K562 (cell line): ENCODE results near the gene EHD2. TPM values are rescaled to one million over a fixed set of nuclear protein-coding genes. Genes with fewer than 3 reads are reported as not detected.
A peak's percentile ranks its signal among the peaks of the same experiment; 100 is the strongest.
"Not testable (repeated sequence)": the region's sequence is repeated elsewhere in the genome, so short reads cannot be mapped to it uniquely, and the experiment has no call there.

Experiments
- ATAC-seq: fragments of 200-7000 bp; cut with Tn5 transposase; 3 replicates; pipeline ENCODE4 v1.9.1; 2020; ENCODE audit warnings: moderate library complexity
- BruUV-seq: library from RNA; stranded (reverse); fragments of 400-500 nt; replicated peaks from 2 replicates; lab custom pipeline; 2021; lab: Mats Ljungman, UMichigan
- CTCF ChIA-PET: fragments of 300-600 bp; formaldehyde crosslinking; extraction: SDS; loops from one replicate; lab custom pipeline; 2021; ENCODE audit warnings: low intra/inter-chr PET ratio; lab: Yijun Ruan, JAX
- POLR2A ChIA-PET: fragments of 300-600, 350-650 bp; sonication (Branson Sonifier 250); formaldehyde crosslinking; extraction: SDS; loops from one replicate; lab custom pipeline; 2021; ENCODE audit warnings: antibody characterized with exemption, inconsistent platforms; lab: Yijun Ruan, JAX
- DNase-seq, 4 experiments: peaks; one replicate each; pipeline versions ENCODE4 v3.0.0 to v3.0.0-alpha.2; 2011 to 2018; ENCODE audit warnings: low spot score in 3 of 4, mixed read lengths in 3 of 4; ENCODE audit errors: extremely low read depth in 1 of 4
- FAIRE-seq: peaks from 2 replicates; lab custom pipeline; 2011; peaks lifted over from hg19 to GRCh38; lab: Jason Lieb, UNC
- H2AFZ ChIP-seq: 2 replicates; pipeline ENCODE4 v1.6.0; 2011; ENCODE audit warnings: low read depth, low read length, control low read depth, inconsistent platforms
- H3K27ac ChIP-seq: fragments of 200-600 bp; 3 replicates; pipeline ENCODE4 v1.8.0; 2011; ENCODE audit warnings: low read depth, mild to moderate bottlenecking, control low read depth, inconsistent platforms, low read length, moderate library complexity, mixed read lengths; ENCODE audit errors: extremely low read depth
- H3K27me3 ChIP-seq, 2 experiments: fragments of 300-600 bp in 1 of 2; 2 replicates in 1 of 2; 3 replicates in 1 of 2; pipeline versions ENCODE4 v1.6.0 to v1.8.0; 2011; ENCODE audit warnings: inconsistent platforms in 2 of 2, low read length in 2 of 2, mild to moderate bottlenecking in 1 of 2, mixed read lengths in 1 of 2, moderate library complexity in 1 of 2; ENCODE audit not compliant: control insufficient read depth in 2 of 2, insufficient read depth in 2 of 2
- H3K36me3 ChIP-seq: fragments of 300-600 bp; 3 replicates; pipeline ENCODE4 v1.8.0; 2011; ENCODE audit warnings: mild to moderate bottlenecking, low read length, inconsistent platforms; ENCODE audit not compliant: control insufficient read depth, insufficient read depth
- H3K4me1 ChIP-seq, 2 experiments: fragments of 200-600 bp in 1 of 2; replicated peaks in 1 of 2; 2 replicates in 1 of 2; 3 replicates in 1 of 2; pipeline versions ENCODE4 v1.5.1 to v1.8.0; 2011; ENCODE audit warnings: inconsistent platforms in 2 of 2, low read length in 2 of 2, mild to moderate bottlenecking in 1 of 2, mixed read lengths in 1 of 2, moderate library complexity in 1 of 2; ENCODE audit not compliant: control insufficient read depth in 2 of 2, insufficient read depth in 2 of 2
- H3K4me2 ChIP-seq: 2 replicates; pipeline ENCODE4 v1.6.1; 2011; ENCODE audit warnings: low read length, control low read depth, inconsistent platforms, mixed read lengths; ENCODE audit not compliant: insufficient read depth
- H3K4me3 ChIP-seq: fragments of 200-600 bp; sonication (generic), shearing (Covaris generic); 2 replicates; pipeline ENCODE4 v1.5.1; 2016; ENCODE audit warnings: control low read depth, inconsistent platforms
- H3K79me2 ChIP-seq: fragments of 200-600 bp; 3 replicates; pipeline ENCODE4 v1.8.0; 2011; ENCODE audit warnings: low read length, inconsistent platforms; ENCODE audit not compliant: control insufficient read depth, insufficient read depth
- H3K9ac ChIP-seq, 2 experiments: 2 replicates each; pipeline versions ENCODE4 v1.6.0 to v1.6.1; 2011; ENCODE audit warnings: low read depth in 2 of 2, low read length in 2 of 2, control low read depth in 1 of 2, inconsistent platforms in 1 of 2, mild to moderate bottlenecking in 1 of 2, mixed read lengths in 1 of 2; ENCODE audit not compliant: insufficient read depth in 1 of 2
- H3K9me1 ChIP-seq: one replicate; pipeline ENCODE4 v1.6.0; 2011; ENCODE audit warnings: inconsistent platforms, mild to moderate bottlenecking, low read length, moderate library complexity; ENCODE audit not compliant: control insufficient read depth, insufficient read depth
- H3K9me3 ChIP-seq: replicated peaks from 2 replicates; pipeline ENCODE4 v1.5.1; 2011; ENCODE audit warnings: low read depth, low read length, inconsistent platforms; ENCODE audit not compliant: control insufficient read depth, insufficient read depth
- H4K20me1 ChIP-seq: replicated peaks from 2 replicates; pipeline ENCODE4 v1.6.1; 2011; ENCODE audit warnings: low read length, inconsistent platforms, mixed read lengths; ENCODE audit not compliant: control insufficient read depth, insufficient read depth
- MEIS2 ChIP-seq: fragments of 450-650 bp; IDR thresholded peaks from 2 replicates; pipeline ENCODE4 v1.6.1; 2014; ENCODE audit warnings: mild to moderate bottlenecking; ENCODE audit not compliant: partially characterized antibody
- PCBP1 ChIP-seq: fragments of 200-400 bp; formaldehyde crosslinking; IDR thresholded peaks from 2 replicates; pipeline ENCODE4 v1.6.1; 2018; ENCODE audit warnings: mild to moderate bottlenecking, low read depth, low read length; ENCODE audit not compliant: poor library complexity, severe bottlenecking
- ZBTB8A ChIP-seq: fragments of 450-650 bp; IDR thresholded peaks from 2 replicates; pipeline ENCODE4 v1.6.1; 2018; ENCODE audit warnings: mild to moderate bottlenecking, moderate library complexity; ENCODE audit not compliant: partially characterized antibody
- ZFP1 ChIP-seq: fragments of 450-650 bp; formaldehyde crosslinking; IDR thresholded peaks from 2 replicates; pipeline ENCODE4 v1.4.0; 2020; ENCODE audit warnings: mild to moderate bottlenecking, mixed read lengths
- ZNF436 ChIP-seq: fragments of 250-450, 450-650 bp; sonication (Bioruptor Pico); formaldehyde crosslinking; IDR thresholded peaks from 2 replicates; pipeline ENCODE4 v1.7.0; 2020; ENCODE audit warnings: mild to moderate bottlenecking
- ZNF57 ChIP-seq: fragments of 450-650 bp; formaldehyde crosslinking; IDR thresholded peaks from 2 replicates; pipeline ENCODE4 v1.4.0; 2020; ENCODE audit warnings: mild to moderate bottlenecking, moderate library complexity
- ZNF699 ChIP-seq: fragments of 250-450 bp; sonication (Bioruptor Pico); IDR thresholded peaks from 2 replicates; pipeline ENCODE4 v1.8.0; 2021; ENCODE audit warnings: mild to moderate bottlenecking, moderate library complexity; ENCODE audit not compliant: insufficient replicate concordance
- WGBS: fragments of 100-300 bp; shearing (Covaris generic); methylation state at CpG from one replicate; pipeline ENCODE4 v1.1.6; 2016; ENCODE audit warnings: low coverage, mixed read lengths; ENCODE audit not compliant: insufficient coverage; ENCODE audit errors: missing lambda C conversion rate; 5-methylcytosine and 5-hydroxymethylcytosine counted together
- in situ Hi-C: fragments of 300-500 bp; cut with MboI; formaldehyde crosslinking; loops from 4 replicates; pipeline ENCODE4 v1.15.0; 2018; ENCODE audit warnings: inconsistent platforms, mixed read lengths
- intact Hi-C: fragments of 100-400 bp; cut with micrococcal nuclease; formaldehyde crosslinking; loops from 2 replicates; pipeline ENCODE4 v1.14.2; 2022
- polyA plus RNA-seq, 8 experiments: library from polyadenylated mRNA; depleted of rRNA in 4 of 8; stranded (reverse) in 5 of 8; unstranded in 3 of 8; fragments of >200 nt; fragmentation: Nextera tagmentation in 2 of 8; fragmentation: Illumina TruSeq in 1 of 8; extraction: Ambion mirVana in 2 of 8; extraction: Trizol in 1 of 8; gene quantifications; 2 replicates each; pipeline versions ENCODE4 v1.2.1 to v1.2.3, GENCODE V29; 2011 to 2014; ENCODE audit warnings: inconsistent platforms in 1 of 8, missing spikeins in 1 of 8
- total RNA-seq, 7 experiments: library from RNA; depleted of rRNA in 6 of 7; stranded (reverse); fragments of >200 nt in 6 of 7; fragmentation: Illumina TruSeq in 2 of 7; extraction: Trizol in 2 of 7; gene quantifications; 2 replicates each; pipeline versions ENCODE4 v1.2.1 to v1.2.3, GENCODE V29; 2011 to 2021; ENCODE audit warnings: low replicate concordance in 1 of 7

EHD2 gene
- total and polyA plus RNA-seq, 9 of the 15 experiments (the other 6 are each of a cell fraction or from before 2014, with no cell fraction given) = 1.7 to 32.2 (median 3.0) TPM

DNA sequence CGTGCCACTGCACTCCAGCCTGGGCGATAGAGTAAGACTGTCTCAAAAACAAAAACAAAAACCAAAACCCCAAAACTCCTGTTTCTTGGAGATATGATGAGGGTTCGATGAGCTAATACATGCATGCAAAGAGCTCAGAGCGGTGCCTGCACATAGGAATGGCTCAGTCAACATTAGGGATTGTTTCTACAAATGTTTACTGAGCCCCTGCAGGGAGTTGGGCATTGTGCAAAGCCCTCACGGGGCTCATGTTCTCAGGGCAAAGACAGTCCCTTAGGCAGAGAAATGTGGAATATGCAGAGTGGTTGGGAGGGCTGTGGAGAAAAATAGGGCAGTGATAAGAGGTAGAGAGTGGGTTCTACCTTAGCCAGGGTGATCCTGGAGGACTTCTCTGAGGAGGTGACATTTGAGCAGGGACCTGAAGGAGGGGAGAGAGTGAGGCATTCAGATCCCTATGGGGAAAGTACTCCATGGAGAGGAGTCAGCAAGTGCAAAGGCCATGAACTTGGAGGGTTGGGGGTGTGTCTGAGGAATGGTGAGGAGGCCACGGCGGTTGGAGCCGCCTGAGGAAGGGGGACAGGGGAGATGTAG, 1.5 kb upstream of the EHD2 start (continued):
- TF ChIP-seq ZNF436 (CRISPR knock-in tag) = peak; percentile 81
- no peak for TF ChIP-seq ZNF699
- no peak for TF ChIP-seq PCBP1

DNA sequence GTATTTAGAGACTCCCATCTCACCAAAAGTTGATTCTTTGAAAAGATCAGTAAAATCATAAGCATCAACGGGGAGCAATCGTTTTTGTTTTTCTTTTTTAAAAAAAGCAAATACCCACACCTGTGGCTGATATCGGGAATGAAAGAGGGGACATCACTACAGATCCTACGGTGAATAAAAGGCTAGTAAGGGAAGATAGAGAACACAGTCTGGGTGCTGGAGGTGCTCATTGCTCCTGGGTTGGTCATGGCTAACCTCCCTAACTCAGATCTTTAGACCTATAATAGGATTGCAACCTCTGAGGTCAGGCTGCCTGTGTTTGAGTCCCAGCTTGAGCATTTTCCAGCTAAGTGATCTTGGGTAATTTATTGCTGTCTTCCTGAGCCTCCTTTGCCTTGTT, 1.1 kb downstream of the EHD2 start:
- Histone ChIP-seq H3K9ac (peak overlapping the region; percentile 6 to 69; a peak in 3 of 4 replicates), H3K27ac (peak overlapping the region; percentile 40; the same call in 2 of the 3 replicates), H2AFZ (no peak overlapping the region), H3K27me3 (no peaks in the 10 kb centered on the region), H4K20me1 (no peaks in the 10 kb centered on the region), H3K9me3 (no peaks in the 10 kb centered on the region), H3K36me3 (peaks cover 17% of the 10 kb centered on the region; the same call in 2 of the 3 replicates), H3K4me3 (peak overlapping the region; percentile 83), H3K79me2 (peaks cover 23% of the 10 kb centered on the region), H3K9me1 (no peaks in the 10 kb centered on the region), H3K4me2 (peak overlapping the region; percentile 86), H3K4me1 (peaks cover 13 to 32% of the 10 kb centered on the region in 2 experiments)
- ChIA-PET CTCF (interaction anchor here (0.9 to 2.9 kb wide), 2 partner anchors 29 to 59 kb away, joined by 3 to 37 read pairs; no protein-coding TSS in a partner anchor), POLR2A (interaction anchor here (0.6 to 1.6 kb wide), 5 partner anchors 14 to 583 kb away, joined by 3 to 4 read pairs (median 3); no protein-coding TSS in a partner anchor)
- 11% methylated on average over 4 of the region's 4 CpGs for WGBS
- FAIRE-seq (peak; percentile 72), ATAC-seq (peak; percentile 10; the same call in 1 of the 3 replicates), DNase-seq (no peak)
- intact Hi-C loops = no loop called here
- BruUV-seq = TSS peak; percentile 58
- TF ChIP-seq ZFP1 (CRISPR knock-in tag) (no peak), ZBTB8A (no peak), ZNF57 (CRISPR knock-in tag) (no peak), MEIS2 (peak; percentile 49)
- in situ Hi-C loops = loop anchor here (5.0 kb wide), 1 partner anchor 73 kb away; no protein-coding TSS in a partner anchor

DNA sequence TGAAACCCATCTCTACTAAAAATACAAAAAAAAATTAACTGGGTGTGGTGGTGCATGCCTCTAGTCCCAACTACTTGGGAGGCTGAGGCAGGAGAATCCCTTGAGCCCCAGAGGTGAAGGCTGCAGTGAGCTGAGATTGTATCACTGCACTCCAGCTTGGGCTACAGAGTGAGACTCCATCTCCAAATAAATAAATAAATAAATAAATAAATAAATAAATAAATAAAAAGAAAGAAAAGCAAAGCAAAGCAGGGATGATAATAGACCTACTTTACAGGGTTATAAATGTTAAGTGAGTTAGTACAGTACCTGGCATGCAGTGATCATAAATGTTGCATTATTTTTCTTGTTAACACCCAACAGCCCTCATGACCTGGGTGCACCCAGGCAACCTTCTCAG, 1.6 kb downstream of the EHD2 start:
- intact Hi-C loops, CTCF ChIA-PET, DNase-seq, FAIRE-seq, H3K9me1 ChIP-seq, H2AFZ ChIP-seq, ATAC-seq, H3K27ac ChIP-seq, H3K9me3 ChIP-seq, BruUV-seq, H3K27me3 ChIP-seq, H4K20me1 ChIP-seq, H3K9ac ChIP-seq: not testable (repeated sequence)
- Histone ChIP-seq H3K36me3 (peaks cover 18% of the 10 kb centered on the region; the same call in 2 of the 3 replicates), H3K79me2 (peaks cover 23% of the 10 kb centered on the region), H3K4me3 (peak overlapping the region; percentile 83; the same call in 1 of the 2 replicates), H3K4me1 (peaks cover 13 to 37% of the 10 kb centered on the region in 2 experiments), H3K4me2 (peak overlapping the region; percentile 32)
- in situ Hi-C loops = loop anchor here (5.0 kb wide), 1 partner anchor 72 kb away; no protein-coding TSS in a partner anchor
- POLR2A ChIA-PET = interaction anchor here (0.8 to 1.1 kb wide), 3 partner anchors 15 to 583 kb away, joined by 3 read pairs; no protein-coding TSS in a partner anchor
